ENCODE results near the gene EXOSC9.

The EXOSC9 gene

GRCh38 chr4:121824171-121824527, 23.0 kb downstream of the EXOSC9 start:
- no peak for DNase-seq (ENCODE audit: low spot score)

DNA sequence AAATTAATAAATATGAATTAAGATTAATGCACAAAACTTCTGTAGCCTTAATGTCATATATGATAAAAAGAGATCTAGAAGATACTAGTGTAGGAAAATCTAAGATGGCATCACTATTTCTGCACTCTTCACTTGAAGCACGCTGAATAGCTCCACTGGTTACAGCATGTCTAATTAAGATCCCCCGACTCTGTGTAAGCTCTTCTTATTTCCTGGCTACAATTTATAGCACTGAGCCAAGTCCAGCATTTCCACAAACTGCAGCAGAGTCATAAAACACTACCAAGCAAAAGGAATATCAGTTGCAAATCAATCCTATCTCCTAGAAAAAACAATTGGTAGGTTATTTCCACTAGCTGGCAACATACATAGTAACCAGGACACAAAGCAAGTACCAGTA, 23.8 kb downstream of the EXOSC9 start:
- peak; percentile 3 for DNase-seq (ENCODE audit: low spot score)

- no peak for DNase-seq (ENCODE audit: low spot score)
These were observed 26.7 kb downstream of the EXOSC9 start for GRCh38 chr4:121827853-121828252.

GRCh38 chr4:121829511-121829910, 28.4 kb downstream of the EXOSC9 start:
- no peak for DNase-seq (ENCODE audit: low spot score)

- no peak for DNase-seq (ENCODE audit: low spot score)
These were observed 37.0 kb downstream of the EXOSC9 start for GRCh38 chr4:121838136-121838535.

- no peak for DNase-seq (ENCODE audit: low spot score)
These were observed 41.7 kb downstream of the EXOSC9 start for GRCh38 chr4:121842862-121843261.

GRCh38 chr4:121846662-121847061, 45.5 kb downstream of the EXOSC9 start:
- no peak for DNase-seq (ENCODE audit: low spot score)

GRCh38 chr4:121851354-121851753, 50.2 kb downstream of the EXOSC9 start:
- DNase-seq (ENCODE audit: low spot score), result no peak

DNA sequence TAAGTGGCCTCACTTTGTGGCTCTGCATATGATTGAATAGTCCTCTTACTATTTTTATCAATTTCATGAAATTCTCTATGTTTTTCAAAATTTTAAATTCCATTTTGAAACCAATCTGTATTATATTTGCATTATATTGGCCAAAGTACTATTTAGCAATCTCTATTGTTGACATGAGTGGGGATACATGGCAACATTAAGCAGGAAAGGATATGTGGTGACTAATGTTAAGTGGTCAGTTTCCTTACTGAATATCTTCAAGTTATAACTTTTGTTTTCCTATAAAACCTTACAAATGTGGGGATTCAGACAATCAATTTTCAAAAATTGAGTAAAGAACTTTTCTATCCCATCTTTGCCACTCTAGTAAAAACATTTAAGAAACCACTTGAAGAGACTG, 59.0 kb downstream of the EXOSC9 start:
- DNase-seq (ENCODE audit: low spot score), result no peak

- no peak for DNase-seq (ENCODE audit: low spot score)
These were observed 60.3 kb downstream of the EXOSC9 start for GRCh38 chr4:121861426-121861825.

- DNase-seq (ENCODE audit: low spot score), result no peak
These were observed 62.7 kb downstream of the EXOSC9 start for GRCh38 chr4:121863799-121864198.
